ENCODE data around the gene NGLY1. TPM values are rescaled to one million over a fixed set of nuclear protein-coding genes. Genes with fewer than 3 reads are reported as not detected.

Gene NGLY1
- total and polyA plus RNA-seq, 10 of the 15 experiments (the other 5 are each of a cell fraction or from before 2014, with no cell fraction given): 29.8 to 73.5 (median 47.0) TPM

GRCh38 chr3:25826510-25826909 lies 43.3 kb upstream of the NGLY1 start:
- no peak for FAIRE-seq
- Histone ChIP-seq H2AFZ (ENCODE audit: control insufficient read depth, low read depth, low read length) (no peak overlapping the region), H3K9ac (ENCODE audit: control insufficient read depth, insufficient read depth, low read length) (no peak overlapping the region), H3K27ac (ENCODE audit: control insufficient read depth, insufficient read depth) (no peak overlapping the region), H3K9me3 (replicated peaks; ENCODE audit: control insufficient read depth, insufficient read depth, low read length) (no peaks in the 10 kb centered on the region), H3K79me2 (ENCODE audit: control insufficient read depth, insufficient read depth, low read length) (no peaks in the 10 kb centered on the region), H4K20me1 (ENCODE audit: control insufficient read depth, insufficient read depth) (no peaks in the 10 kb centered on the region), H3K36me3 (ENCODE audit: control insufficient read depth in 2 of 2, insufficient read depth in 2 of 2, low read length in 1 of 2) (no peaks in the 10 kb centered on the region), H3K27me3 (replicated peaks in 1 of 2; ENCODE audit: control insufficient read depth in 2 of 2, insufficient read depth in 2 of 2, low read length in 1 of 2) (no peaks in the 10 kb centered on the region), H3K4me1 (ENCODE audit: control insufficient read depth, insufficient read depth, low read length) (no peaks in the 10 kb centered on the region), H3K4me3 (no peak overlapping the region), H3K4me2 (ENCODE audit: control insufficient read depth, insufficient read depth) (no peak overlapping the region)
- in situ Hi-C loops (cut with MboI) (no loop called here), intact Hi-C loops (cut with micrococcal nuclease; ENCODE audit: unreplicated experiment) (no loop called here)
- ChIA-PET SMC1A (ENCODE audit: uncharacterized antibody, unreplicated experiment) (no interaction called here), POLR2A (interaction anchor here (0.6 kb wide), 1 partner anchor 1870 kb away, joined by 3 read pairs; no protein-coding TSS in a partner anchor), RAD21 (ENCODE audit: unreplicated experiment) (no interaction called here), CTCF (interaction anchor here (0.6 to 2.4 kb wide), 2 partner anchors 31 to 515 kb away, joined by 5 to 9 read pairs; no protein-coding TSS in a partner anchor)
- ATAC-seq: no peak
- DNase-seq (ENCODE audit: low read depth, low spot score): no peak
- BruUV-seq (replicated peaks): no TSS peak
- TF ChIP-seq ZBTB4 (CRISPR knock-in tag; IDR thresholded peaks at IDR 0.05) (no peak), TCF7 (IDR thresholded peaks at IDR 0.05; ENCODE audit: borderline replicate concordance) (no peak), RCOR1 (conservative IDR thresholded peaks at IDR 0.05; ENCODE audit: low read depth, low read length) (no peak), YBX1 (IDR thresholded peaks at IDR 0.05) (no peak), CEBPB (IDR thresholded peaks at IDR 0.05; ENCODE audit: borderline replicate concordance in 1 of 2, low read depth in 2 of 2, low read length in 2 of 2) (no peak), RUNX3 (IDR thresholded peaks at IDR 0.05; ENCODE audit: low read length) (no peak), POLR2AphosphoS2 (IDR thresholded peaks at IDR 0.05; ENCODE audit: low read depth, low read length) (no peak), EP300 (IDR thresholded peaks at IDR 0.05; ENCODE audit: borderline replicate concordance in 1 of 2, control insufficient read depth in 1 of 2, low read depth in 2 of 2, low read length in 2 of 2) (no peak), ZNF384 (IDR thresholded peaks at IDR 0.05; ENCODE audit: borderline replicate concordance, low read depth, low read length) (no peak), SIX5 (IDR thresholded peaks at IDR 0.05; ENCODE audit: low read depth, low read length, severe bottlenecking) (no peak), ASH2L (IDR thresholded peaks at IDR 0.05; ENCODE audit: borderline replicate concordance, low read depth) (no peak), ZNF592 (IDR thresholded peaks at IDR 0.05) (no peak)
- 23% methylated on average over 2 of the region's 2 CpGs for WGBS (ENCODE audit: insufficient coverage, insufficient replicate concordance, low lambda C conversion rate, missing lambda C conversion rate)

Measured in GM12878 (cell line).